H1 (cell line): ENCODE measurements around the gene RALY. TPM values are rescaled to one million over a fixed set of nuclear protein-coding genes. Genes with fewer than 3 reads are reported as not detected.

Experiments
- CTCF ChIA-PET: fragments of 300-600 bp; sonication (Branson Sonifier 250); formaldehyde crosslinking; loops from one replicate; lab custom pipeline; 2021; ENCODE audit not compliant: partially characterized antibody; lab: Charles Lee
- POLR2A ChIA-PET: fragments of 300-600 bp; sonication (Branson Sonifier 250); formaldehyde crosslinking; loops from one replicate; lab custom pipeline; 2021; ENCODE audit warnings: inconsistent platforms; ENCODE audit not compliant: partially characterized antibody; lab: Charles Lee
- DNase-seq, 2 experiments: peaks; one replicate each; pipeline versions ENCODE4 v3.0.0 to v3.0.0-alpha.2; 2010 to 2022; ENCODE audit warnings: low spot score in 2 of 2, low read depth in 1 of 2, mixed read lengths in 1 of 2
- FAIRE-seq: peaks from 2 replicates; lab custom pipeline; 2011; peaks lifted over from hg19 to GRCh38; lab: Jason Lieb, UNC
- H2AFZ ChIP-seq: 2 replicates; pipeline ENCODE4 v1.8.1; 2012; ENCODE audit warnings: low read length, inconsistent platforms
- H2AK5ac ChIP-seq: 2 replicates; pipeline ENCODE4 v1.6.1; 2013; ENCODE audit warnings: low read depth, low read length
- H2BK120ac ChIP-seq: replicated peaks from 2 replicates; pipeline ENCODE3; 2013; ENCODE audit warnings: low read depth, low read length, inconsistent platforms
- H2BK12ac ChIP-seq: 2 replicates; pipeline ENCODE4 v1.6.1; 2013; ENCODE audit warnings: low read depth, low read length
- H2BK15ac ChIP-seq: 2 replicates; pipeline ENCODE4 v1.6.1; 2013; ENCODE audit warnings: low read length
- H2BK20ac ChIP-seq: 2 replicates; pipeline ENCODE4 v1.6.1; 2013; ENCODE audit warnings: low read length
- H2BK5ac ChIP-seq: 2 replicates; pipeline ENCODE4 v1.6.1; 2013; ENCODE audit warnings: low read depth, low read length
- H3K14ac ChIP-seq: 2 replicates; pipeline ENCODE4 v1.6.1; 2013; ENCODE audit warnings: inconsistent platforms; ENCODE audit not compliant: insufficient read length
- H3K18ac ChIP-seq: 2 replicates; pipeline ENCODE4 v1.6.1; 2013; ENCODE audit warnings: low read length; ENCODE audit errors: extremely low read depth
- H3K23ac ChIP-seq: 2 replicates; pipeline ENCODE4 v1.6.1; 2013; ENCODE audit warnings: inconsistent platforms; ENCODE audit not compliant: insufficient read length
- H3K23me2 ChIP-seq: 2 replicates; pipeline ENCODE4 v1.6.1; 2013; ENCODE audit warnings: low read depth, low read length
- H3K27ac ChIP-seq: 2 replicates; pipeline ENCODE4 v1.6.1; 2011; ENCODE audit warnings: low read depth, low read length, inconsistent platforms
- H3K27me3 ChIP-seq, 4 experiments: replicated peaks in 1 of 4; 1 replicate in 1 of 4; 2 replicates in 3 of 4; pipeline versions ENCODE4 v1.6.1 to v1.8.1; 2011 to 2013; ENCODE audit warnings: low read length in 3 of 4, mild to moderate bottlenecking in 3 of 4, inconsistent platforms in 2 of 4, mixed read lengths in 2 of 4, moderate library complexity in 1 of 4; ENCODE audit not compliant: control insufficient read depth in 3 of 4, insufficient read depth in 3 of 4; ENCODE audit errors: extremely low read depth in 1 of 4
- H3K36me3 ChIP-seq, 4 experiments: 2 replicates each; pipeline versions ENCODE4 v1.6.1 to v1.8.1; 2011 to 2013; ENCODE audit warnings: mild to moderate bottlenecking in 4 of 4, low read length in 3 of 4, moderate library complexity in 2 of 4, control low read depth in 1 of 4, inconsistent platforms in 1 of 4; ENCODE audit not compliant: insufficient read depth in 4 of 4, control insufficient read depth in 2 of 4
- H3K4ac ChIP-seq: replicated peaks from 2 replicates; pipeline ENCODE3; 2013; ENCODE audit warnings: low read length, low read depth, mixed read lengths, inconsistent platforms; ENCODE audit not compliant: insufficient read length
- H3K4me1 ChIP-seq, 4 experiments: replicated peaks in 1 of 4; 1 replicate in 1 of 4; 2 replicates in 3 of 4; pipeline versions ENCODE4 v1.6.1 to v1.8.1; 2011 to 2013; ENCODE audit warnings: low read length in 3 of 4, inconsistent platforms in 2 of 4, mixed read lengths in 1 of 4; ENCODE audit not compliant: insufficient read depth in 4 of 4, control insufficient read depth in 3 of 4
- H3K4me2 ChIP-seq, 2 experiments: 2 replicates each; pipeline versions ENCODE4 v1.6.1 to v1.8.1; 2011 to 2013; ENCODE audit warnings: low read depth in 2 of 2, low read length in 2 of 2, control low read depth in 1 of 2, inconsistent platforms in 1 of 2, mild to moderate bottlenecking in 1 of 2; ENCODE audit not compliant: insufficient read depth in 1 of 2
- H3K4me3 ChIP-seq, 4 experiments: fragments of 200-600, 300-600 bp in 1 of 4; sonication (generic), shearing (Covaris generic), sonication (Bioruptor Twin) in 1 of 4; 2 replicates each; pipeline versions ENCODE4 v1.5.1 to v1.8.1; 2011 to 2016; ENCODE audit warnings: low read length in 4 of 4, low read depth in 3 of 4, control low read depth in 2 of 4, inconsistent platforms in 2 of 4, mild to moderate bottlenecking in 2 of 4, mixed read lengths in 1 of 4, moderate library complexity in 1 of 4; ENCODE audit not compliant: insufficient read depth in 2 of 4; ENCODE audit errors: extremely low read depth in 1 of 4
- H3K56ac ChIP-seq: replicated peaks from 2 replicates; pipeline ENCODE3; 2013; ENCODE audit warnings: low read depth, mild to moderate bottlenecking, mixed read lengths, low read length, inconsistent platforms; ENCODE audit not compliant: insufficient read length
- H3K79me1 ChIP-seq: 2 replicates; pipeline ENCODE4 v1.6.1; 2013; ENCODE audit warnings: low read depth, low read length, control low read depth
- H3K79me2 ChIP-seq, 2 experiments: 2 replicates each; pipeline versions ENCODE4 v1.6.1 to v1.8.1; 2012 to 2013; ENCODE audit warnings: low read length in 2 of 2, mild to moderate bottlenecking in 2 of 2, inconsistent platforms in 1 of 2; ENCODE audit not compliant: insufficient read depth in 2 of 2, control insufficient read depth in 1 of 2
- H3K9ac ChIP-seq, 4 experiments: replicated peaks in 1 of 4; 1 replicate in 1 of 4; 2 replicates in 3 of 4; pipeline versions ENCODE4 v1.6.1 to v1.8.1; 2011 to 2013; ENCODE audit warnings: low read depth in 3 of 4, low read length in 3 of 4, control low read depth in 2 of 4, mild to moderate bottlenecking in 2 of 4, moderate library complexity in 2 of 4, inconsistent platforms in 1 of 4; ENCODE audit errors: extremely low read depth in 1 of 4
- H3K9me3 ChIP-seq, 2 experiments: 2 replicates each; pipeline versions ENCODE4 v1.6.1 to v1.8.1; 2012 to 2013; ENCODE audit warnings: mild to moderate bottlenecking in 2 of 2, moderate library complexity in 2 of 2, control low read depth in 1 of 2, inconsistent platforms in 1 of 2, low read depth in 1 of 2, low read length in 1 of 2, mixed read lengths in 1 of 2; ENCODE audit not compliant: insufficient read depth in 2 of 2
- H4K20me1 ChIP-seq, 2 experiments: replicated peaks in 1 of 2; 2 replicates each; pipeline versions ENCODE3 to v1.8.1; 2011 to 2013; ENCODE audit warnings: inconsistent platforms in 2 of 2, low read length in 2 of 2, mild to moderate bottlenecking in 1 of 2; ENCODE audit not compliant: insufficient read depth in 2 of 2, control insufficient read depth in 1 of 2
- H4K5ac ChIP-seq: 2 replicates; pipeline ENCODE4 v1.6.1; 2013; ENCODE audit warnings: low read length, low read depth, mixed read lengths, inconsistent platforms; ENCODE audit not compliant: insufficient read length
- H4K8ac ChIP-seq: 2 replicates; pipeline ENCODE4 v1.8.0; 2013; ENCODE audit warnings: mild to moderate bottlenecking, moderate library complexity, low read length, inconsistent platforms; ENCODE audit not compliant: insufficient read depth; ENCODE audit errors: extremely low read depth
- H4K91ac ChIP-seq: replicated peaks from 2 replicates; pipeline ENCODE3; 2013; ENCODE audit warnings: low read length, mixed read lengths, inconsistent platforms; ENCODE audit not compliant: insufficient read length
- ATF3 ChIP-seq: IDR thresholded peaks from 2 replicates; pipeline ENCODE4 v1.6.1; 2011; ENCODE audit warnings: low read depth, mild to moderate bottlenecking, low read length; ENCODE audit not compliant: insufficient read depth
- BCL11A ChIP-seq, 2 experiments: IDR thresholded peaks; one replicate each; pipeline ENCODE4 v1.6.1; 2011; ENCODE audit warnings: low read depth in 2 of 2, low read length in 2 of 2, mild to moderate bottlenecking in 2 of 2
- CREB1 ChIP-seq: IDR thresholded peaks from 2 replicates; pipeline ENCODE4 v1.6.1; 2012; ENCODE audit warnings: inconsistent platforms
- EZH2 ChIP-seq: fragments of 200-600 bp; sonication (generic); IDR thresholded peaks from 2 replicates; pipeline ENCODE4 v1.7.1; 2012; ENCODE audit warnings: low read depth, mild to moderate bottlenecking, moderate library complexity, low read length, inconsistent platforms; ENCODE audit not compliant: severe bottlenecking
- FOSL1 ChIP-seq: IDR thresholded peaks from 2 replicates; pipeline ENCODE4 v1.6.1; 2011; ENCODE audit warnings: mild to moderate bottlenecking, low read depth, low read length, moderate library complexity; ENCODE audit not compliant: insufficient read depth
- HDAC2 ChIP-seq, 2 experiments: fragments of 300-600 bp in 1 of 2; sonication (generic) in 1 of 2; IDR thresholded peaks; 2 replicates each; pipeline ENCODE4 v1.6.1; 2011 to 2012; ENCODE audit warnings: low read depth in 2 of 2, low read length in 2 of 2, mild to moderate bottlenecking in 2 of 2, moderate library complexity in 2 of 2, borderline replicate concordance in 1 of 2, inconsistent platforms in 1 of 2
- PHF8 ChIP-seq: fragments of 200-600 bp; sonication (generic); conservative IDR thresholded peaks from 2 replicates; pipeline ENCODE4 v1.7.1; 2012; ENCODE audit warnings: low read depth, mild to moderate bottlenecking, inconsistent platforms, low read length, moderate library complexity
- POLR2AphosphoS5 ChIP-seq: IDR thresholded peaks from 2 replicates; pipeline ENCODE4 v1.6.1; 2011; ENCODE audit warnings: low read depth, low read length
- RXRA ChIP-seq: IDR thresholded peaks from 2 replicates; pipeline ENCODE4 v1.6.1; 2011; ENCODE audit warnings: low read depth, mild to moderate bottlenecking, low read length, moderate library complexity; ENCODE audit not compliant: insufficient read depth
- SIRT6 ChIP-seq: IDR thresholded peaks from one replicate; pipeline ENCODE4 v1.7.1; 2012; ENCODE audit warnings: low read length, inconsistent platforms
- SP1 ChIP-seq: IDR thresholded peaks from 2 replicates; pipeline ENCODE4 v1.6.1; 2011; ENCODE audit warnings: low read depth, low read length
- TBP ChIP-seq: IDR thresholded peaks from 2 replicates; pipeline ENCODE4 v1.6.1; 2011; ENCODE audit warnings: low read depth, low read length, improper control_type of control experiment
- YY1 ChIP-seq: IDR thresholded peaks from 2 replicates; pipeline ENCODE4 v1.6.1; 2011; ENCODE audit warnings: low read depth, mild to moderate bottlenecking, low read length
- ZNF274 ChIP-seq: IDR thresholded peaks from 2 replicates; pipeline ENCODE4 v1.7.0; 2012; ENCODE audit warnings: low read length, borderline replicate concordance; ENCODE audit errors: extremely low read depth
- WGBS, 2 experiments: shearing (Covaris generic) in 1 of 2; methylation state at CpG; one replicate each; pipeline versions ENCODE4 v1.1.6 to v1.1.7; 2013 to 2015; ENCODE audit warnings: low lambda C conversion rate in 2 of 2, mixed read lengths in 2 of 2, inconsistent platforms in 1 of 2, low coverage in 1 of 2, missing lambda C conversion rate in 1 of 2; ENCODE audit not compliant: insufficient replicate concordance in 2 of 2, insufficient coverage in 1 of 2, insufficient read length in 1 of 2; ENCODE audit errors: extremely low coverage in 1 of 2, missing lambda C conversion rate in 1 of 2; 5-methylcytosine and 5-hydroxymethylcytosine counted together
- polyA plus RNA-seq, 7 experiments: library from polyadenylated mRNA; depleted of rRNA in 3 of 7; stranded (reverse) in 5 of 7; unstranded in 2 of 7; fragments of >200 nt in 5 of 7; fragments of 200-250 nt in 2 of 7; gene quantifications; 1 replicate in 5 of 7; 2 replicates in 1 of 7; 4 replicates in 1 of 7; pipeline versions ENCODE4 v1.2.1 to v1.2.3, GENCODE V29; 2011 to 2013; ENCODE audit warnings: missing spikeins in 2 of 7, mixed read lengths in 2 of 7
- total RNA-seq: library from RNA; stranded (reverse); fragmentation: NEBNext Ultra II Directional; extraction: Animal tissue kit (Norgen Biotek cat#: 25700); gene quantifications from 2 replicates; pipeline ENCODE4 v1.2.1, GENCODE V29; 2021

Gene RALY
- total and polyA plus RNA-seq, 2 of the 8 experiments (the other 6 are each of a cell fraction or from before 2014, with no cell fraction given), result 133 to 148 TPM

GRCh38 chr20:34079818-34080217 lies 86.1 kb downstream of the RALY start:
- no peak overlapping the region for H3K9ac ChIP-seq
- no peaks in the 10 kb centered on the region for H3K23me2 ChIP-seq
- H3K9me3 ChIP-seq, result no peaks in the 10 kb centered on the region
- no peak overlapping the region for H3K4ac ChIP-seq
- H3K4me3 ChIP-seq, result no peak overlapping the region
- H3K27me3 ChIP-seq, result no peaks in the 10 kb centered on the region
- no peak overlapping the region for H4K91ac ChIP-seq
- H3K4me2 ChIP-seq, result no peak overlapping the region
- H2BK20ac ChIP-seq, result no peak overlapping the region
- H3K23ac ChIP-seq, result no peak overlapping the region
- H3K27ac ChIP-seq, result no peak overlapping the region
- ChIA-PET CTCF (interaction anchor here (1.1 to 3.5 kb wide), 5 partner anchors 11 to 217 kb away, joined by 3 to 20 read pairs (median 4); no protein-coding TSS in a partner anchor), POLR2A (interaction anchor here (1.5 to 1.6 kb wide), 2 partner anchors 33 to 140 kb away, joined by 4 to 6 read pairs; partner anchors contain the start of gene EIF2S2)
- no peak overlapping the region for H4K8ac ChIP-seq
- H2AFZ ChIP-seq, result no peak overlapping the region
- WGBS, 2 experiments, result 95% methylated on average over 5 of the region's 6 CpGs; no CpG with 5 or more reads in 1 of the 2 experiments
- H3K79me2 ChIP-seq, result no peaks in the 10 kb centered on the region; a peak in 1 of 4 replicates
- H3K36me3 ChIP-seq, result peaks cover 3 to 26% (median 7%) of the 10 kb centered on the region in 4 experiments; a peak in 6 of 8 replicates
- no peak overlapping the region for H2AK5ac ChIP-seq
- H4K5ac ChIP-seq, result no peak overlapping the region
- FAIRE-seq, result no peak
- no peaks in the 10 kb centered on the region for H3K4me1 ChIP-seq
- H3K18ac ChIP-seq, result no peak overlapping the region
- no peak overlapping the region for H2BK15ac ChIP-seq
- no peak overlapping the region for H3K56ac ChIP-seq
- H2BK12ac ChIP-seq, result no peak overlapping the region
- no peak overlapping the region for H2BK120ac ChIP-seq
- H3K14ac ChIP-seq, result no peak overlapping the region
- H3K79me1 ChIP-seq, result 0 out of 2 replicates have a peak, but pooled peaks cover 3% of the 10 kb centered on the region
- peaks cover 8 to 11% of the 10 kb centered on the region in 2 experiments for H4K20me1 ChIP-seq
- no peak for DNase-seq
- no peak overlapping the region for H2BK5ac ChIP-seq
- TF ChIP-seq HDAC2 (IDR thresholded peaks at IDR 0.05; ENCODE audit: borderline replicate concordance in 1 of 2, low read depth in 2 of 2, low read length in 2 of 2), result no peak
- TF ChIP-seq CREB1, result no peak
- TF ChIP-seq RXRA, result no peak
- no peak for TF ChIP-seq EZH2
- TF ChIP-seq TBP, result no peak
- no peak for TF ChIP-seq SP1
- no peak for TF ChIP-seq PHF8
- no peak for TF ChIP-seq BCL11A (IDR thresholded peaks at IDR 0.05; ENCODE audit: low read depth in 2 of 2, low read length in 2 of 2)
- no peak for TF ChIP-seq ZNF274
- no peak for TF ChIP-seq SIRT6
- TF ChIP-seq YY1, result no peak
- TF ChIP-seq POLR2AphosphoS5, result no peak
- no peak for TF ChIP-seq FOSL1
- no peak for TF ChIP-seq ATF3
